GM12873 (cell line): ENCODE results near the gene ATP2B2.

Experiments
- TF ChIP-seq, protein P1 (sequence below): IDR thresholded peaks from 2 replicates; pipeline ENCODE4 v1.5.1; 2012; ENCODE audit warnings: low read depth, mild to moderate bottlenecking, moderate library complexity, low read length, control low read depth; ENCODE audit not compliant: insufficient read depth; ENCODE audit errors: missing control alignments

The ATP2B2 gene

DNA sequence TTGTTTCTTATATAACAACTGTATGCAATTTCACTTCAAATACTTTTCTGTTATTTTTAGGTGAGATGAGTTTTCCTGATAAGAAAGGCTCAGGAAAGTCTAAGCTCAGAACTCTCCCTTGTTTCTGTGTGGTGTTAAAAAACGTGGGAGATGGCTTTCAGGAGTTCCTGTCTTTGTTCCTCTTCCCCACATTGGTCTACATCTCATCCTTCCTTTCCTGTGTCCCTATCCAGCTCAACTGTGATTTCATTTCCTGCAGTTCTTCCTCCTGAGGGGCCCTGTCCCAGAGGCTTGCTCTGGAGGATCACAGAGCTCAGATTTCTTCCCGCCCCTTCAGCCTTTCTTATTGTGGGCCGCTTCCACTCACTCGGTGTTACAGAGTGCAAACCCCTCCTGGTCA, 195.7 kb downstream of the ATP2B2 start:
- TF ChIP-seq, protein P1, sequence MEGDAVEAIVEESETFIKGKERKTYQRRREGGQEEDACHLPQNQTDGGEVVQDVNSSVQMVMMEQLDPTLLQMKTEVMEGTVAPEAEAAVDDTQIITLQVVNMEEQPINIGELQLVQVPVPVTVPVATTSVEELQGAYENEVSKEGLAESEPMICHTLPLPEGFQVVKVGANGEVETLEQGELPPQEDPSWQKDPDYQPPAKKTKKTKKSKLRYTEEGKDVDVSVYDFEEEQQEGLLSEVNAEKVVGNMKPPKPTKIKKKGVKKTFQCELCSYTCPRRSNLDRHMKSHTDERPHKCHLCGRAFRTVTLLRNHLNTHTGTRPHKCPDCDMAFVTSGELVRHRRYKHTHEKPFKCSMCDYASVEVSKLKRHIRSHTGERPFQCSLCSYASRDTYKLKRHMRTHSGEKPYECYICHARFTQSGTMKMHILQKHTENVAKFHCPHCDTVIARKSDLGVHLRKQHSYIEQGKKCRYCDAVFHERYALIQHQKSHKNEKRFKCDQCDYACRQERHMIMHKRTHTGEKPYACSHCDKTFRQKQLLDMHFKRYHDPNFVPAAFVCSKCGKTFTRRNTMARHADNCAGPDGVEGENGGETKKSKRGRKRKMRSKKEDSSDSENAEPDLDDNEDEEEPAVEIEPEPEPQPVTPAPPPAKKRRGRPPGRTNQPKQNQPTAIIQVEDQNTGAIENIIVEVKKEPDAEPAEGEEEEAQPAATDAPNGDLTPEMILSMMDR, result no peak

DNA sequence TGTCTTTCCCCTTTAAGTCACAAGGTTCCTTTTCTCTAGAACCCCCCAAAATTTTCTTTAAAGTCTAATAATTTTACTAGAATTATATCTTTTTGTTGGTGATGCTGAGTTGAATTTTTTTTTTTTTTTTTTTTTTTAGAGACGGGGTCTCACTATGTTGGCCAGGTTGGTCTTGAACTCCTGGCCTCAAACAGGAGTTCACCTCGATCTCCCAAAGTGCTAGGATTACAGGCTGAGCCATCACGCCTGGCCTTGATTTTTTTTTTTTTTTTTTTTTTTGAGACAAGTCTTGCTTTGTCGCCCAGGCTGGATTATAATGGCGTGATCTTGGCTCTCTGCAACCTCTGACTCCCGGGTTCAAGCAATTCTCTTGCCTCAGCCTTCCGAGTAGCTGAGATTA, 196.7 kb downstream of the ATP2B2 start:
- TF ChIP-seq, protein P1, result no peak

DNA sequence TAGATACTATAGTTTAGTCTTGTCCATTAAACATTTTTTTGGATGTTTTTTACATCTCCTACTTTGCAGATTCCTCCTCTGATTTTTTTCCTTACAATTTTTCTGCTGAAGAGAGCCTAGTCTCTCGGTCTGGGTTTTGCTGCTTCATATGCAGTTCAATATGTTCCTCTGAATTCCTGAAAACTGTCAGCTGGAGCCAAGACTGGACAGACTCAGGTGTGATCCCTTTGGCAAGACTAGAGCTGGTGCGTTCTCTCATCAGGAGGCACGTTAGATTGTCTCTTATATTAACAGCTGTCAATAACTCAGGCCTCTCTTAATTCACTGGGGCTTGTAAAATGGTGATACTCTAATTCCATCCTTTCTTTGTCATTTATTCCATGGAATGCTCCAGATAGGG, 199.2 kb downstream of the ATP2B2 start:
- TF ChIP-seq, protein P1, result no peak

DNA sequence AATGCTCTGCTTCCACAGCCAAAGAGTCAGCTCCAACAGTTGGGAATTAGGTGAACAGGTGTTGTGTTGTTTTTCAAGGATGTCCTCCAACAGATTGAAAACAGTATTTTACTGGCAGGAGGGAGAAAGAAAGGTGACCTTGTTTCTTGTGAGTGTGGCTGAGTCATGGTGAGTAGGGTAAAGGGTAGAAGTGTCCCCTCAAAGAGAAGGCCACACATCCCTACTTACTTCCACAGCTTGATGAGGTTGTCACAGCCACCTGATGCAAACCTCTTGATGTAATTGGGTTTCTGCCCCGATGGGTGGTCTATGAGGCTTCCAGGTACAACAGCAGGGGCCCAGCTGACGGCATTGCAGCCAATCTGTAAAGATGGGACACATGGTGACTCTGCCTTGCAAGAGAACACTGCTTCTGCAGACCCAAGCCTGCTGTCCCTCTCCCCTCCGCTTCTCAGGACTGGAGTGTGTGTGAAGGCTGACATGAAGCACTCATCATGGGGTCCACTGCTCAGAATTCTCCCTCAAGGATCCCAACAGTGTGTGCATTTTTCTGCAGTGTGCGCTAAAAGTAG, 200.0 kb downstream of the ATP2B2 start:
- TF ChIP-seq, protein P1, result no peak

DNA sequence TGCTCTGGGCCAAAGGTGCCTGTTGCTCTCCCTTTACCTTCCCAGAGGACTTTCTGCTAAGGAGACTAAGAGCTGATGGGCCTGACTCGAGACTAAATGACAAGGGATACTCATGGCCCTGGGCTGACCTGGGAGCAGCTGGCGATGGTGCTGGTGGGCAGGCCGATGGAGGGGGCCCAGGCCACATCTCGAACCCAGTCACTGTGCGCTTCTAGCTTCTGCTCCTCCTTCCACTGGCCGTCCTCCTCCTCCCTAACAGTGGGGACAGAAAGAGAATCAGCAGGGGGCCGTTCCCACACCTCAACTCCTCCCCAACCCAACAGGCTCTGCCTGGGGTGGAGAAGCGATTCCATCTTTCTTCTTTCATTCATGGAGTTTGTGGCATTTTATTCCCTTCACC, 200.5 kb downstream of the ATP2B2 start:
- TF ChIP-seq, protein P1, result no peak

DNA sequence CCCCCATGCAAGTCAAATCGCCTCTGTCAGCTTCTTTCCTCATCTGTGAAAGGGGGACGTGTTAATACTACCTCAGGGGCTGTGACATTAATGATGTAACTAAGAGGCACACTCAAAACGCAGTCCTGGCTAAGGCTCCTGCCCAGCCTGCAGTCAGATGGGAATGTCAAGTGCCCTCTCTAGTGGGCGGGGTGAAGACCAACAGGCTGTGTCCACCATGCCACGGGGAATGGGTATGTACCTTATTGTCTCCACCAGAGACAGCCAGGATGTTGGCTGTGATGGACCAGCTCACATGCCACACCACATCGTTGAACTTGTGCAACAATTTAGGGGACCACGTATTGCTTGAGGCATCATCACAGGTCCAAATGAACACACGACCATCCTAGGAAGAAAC, 201.6 kb downstream of the ATP2B2 start:
- TF ChIP-seq, protein P1, result no peak

DNA sequence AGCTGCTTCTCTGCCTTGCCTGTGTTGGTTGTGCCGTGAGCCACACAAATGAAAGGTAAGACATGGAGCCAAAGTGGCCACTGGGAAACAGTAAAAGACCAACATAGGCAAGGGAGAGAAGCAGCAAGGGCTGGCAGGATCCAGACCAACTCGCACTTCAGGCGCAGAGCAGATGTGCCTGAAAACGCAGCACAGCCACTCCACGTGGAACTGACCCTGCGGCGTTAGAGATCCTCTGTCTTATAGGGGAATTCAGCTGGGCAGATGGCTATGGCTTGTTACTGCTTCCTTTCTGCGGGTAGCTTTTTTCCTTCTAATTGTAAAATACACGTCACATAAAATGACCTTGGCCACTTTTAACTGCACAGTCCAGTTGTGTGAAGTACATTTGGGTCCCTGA, 202.3 kb downstream of the ATP2B2 start:
- TF ChIP-seq, protein P1, result no peak

DNA sequence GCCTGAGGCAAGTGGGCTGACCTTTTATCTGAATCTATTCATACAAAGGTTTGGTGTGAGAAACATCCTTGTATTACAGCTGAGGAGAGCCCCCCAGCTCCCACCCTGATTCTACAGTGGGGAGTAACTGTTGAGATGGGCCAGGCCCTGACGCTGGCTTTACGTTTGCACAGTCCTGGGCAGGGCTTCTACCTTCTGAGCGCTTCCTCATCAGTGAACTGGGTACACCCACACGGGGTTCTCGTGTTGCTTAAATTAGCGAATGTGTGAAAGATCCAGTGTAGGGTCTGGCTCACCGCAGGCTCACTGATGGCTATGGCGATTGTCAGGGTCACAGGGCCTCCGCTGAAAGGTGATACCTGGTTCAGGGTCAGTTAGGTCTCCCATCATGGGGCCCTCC, 205.3 kb downstream of the ATP2B2 start:
- TF ChIP-seq, protein P1, result no peak
